Stimulated activated CD4-positive, alpha-beta T cell treated with anti-CD3 and anti-CD28 coated beads, Interleukin-1b, Interleukin-23, amount 100 ng/mL, for 4 hours (primary cell): ENCODE measurements around the gene PLXNA4.
"Not testable (repeated sequence)": the region's sequence is repeated elsewhere in the genome, so short reads cannot be mapped to it uniquely, and the experiment has no call there.

Source experiments
- DNase-seq, 2 donors: peaks; one replicate each; pipeline ENCODE4 v3.0.0-alpha.2; 2020; ENCODE audit warnings: low read depth in 2 of 2

PLXNA4 gene

DNA sequence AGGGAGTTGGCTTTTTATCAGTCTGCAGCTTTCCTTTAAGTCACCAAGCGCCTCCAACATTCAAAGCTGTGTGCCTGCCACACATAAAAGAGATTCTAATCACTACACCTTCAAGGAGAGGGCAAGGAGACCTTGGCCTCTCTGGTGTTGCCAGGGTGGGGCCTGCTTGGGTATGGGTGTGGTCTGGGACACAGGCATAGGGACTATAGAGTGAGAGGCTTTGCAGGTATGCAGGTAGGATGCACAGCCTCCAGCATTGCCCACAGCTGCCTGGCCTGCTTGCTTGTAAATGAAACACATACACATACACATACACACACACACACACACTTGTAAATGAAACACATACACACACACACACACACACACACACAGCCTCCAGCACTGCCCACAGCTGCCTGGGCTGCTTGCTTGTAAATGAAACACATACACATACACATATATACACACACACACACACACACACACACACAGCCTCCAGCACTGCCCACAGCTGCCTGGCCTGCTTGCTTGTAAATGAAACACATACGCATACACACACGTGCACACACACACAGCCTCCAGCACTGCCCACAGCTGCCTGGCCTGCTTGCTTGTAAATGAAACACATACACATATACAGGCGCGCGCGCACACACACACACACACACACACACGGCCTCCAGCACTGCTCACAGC, 397.7 kb downstream of the PLXNA4 start:
- not testable (repeated sequence) for DNase-seq

DNA sequence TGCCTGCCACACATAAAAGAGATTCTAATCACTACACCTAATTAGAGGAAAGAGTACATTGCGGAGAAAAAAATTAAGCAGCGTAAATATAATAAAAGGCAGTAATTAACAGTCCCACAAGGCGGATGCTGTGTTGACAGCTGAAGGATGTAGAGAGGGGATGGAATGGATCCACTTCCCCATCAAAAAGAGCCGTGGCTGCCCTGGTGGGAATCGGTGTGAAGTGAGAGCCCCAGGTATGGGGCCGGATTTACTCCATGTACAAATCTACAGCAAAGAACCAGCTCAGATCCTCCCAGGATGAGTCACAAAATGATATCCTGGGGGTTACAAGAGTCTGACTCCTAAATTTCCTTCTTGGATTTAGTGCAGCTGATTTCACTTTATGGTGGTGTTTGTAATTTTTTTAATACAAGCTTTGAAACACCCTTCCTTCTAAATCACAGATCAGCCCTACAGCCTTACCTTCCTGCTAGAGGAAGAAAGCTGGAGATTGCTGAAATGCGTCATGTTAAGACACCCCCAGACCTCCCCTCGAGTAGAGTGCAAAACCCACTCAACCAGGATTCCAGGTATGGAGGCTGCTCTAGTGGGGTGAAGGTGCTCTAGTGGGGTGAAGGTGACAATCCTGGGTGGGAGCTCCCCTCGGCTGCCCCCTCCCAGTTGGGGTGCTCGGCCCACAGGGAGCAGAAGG, 398.4 kb downstream of the PLXNA4 start:
- no peak for DNase-seq

DNA sequence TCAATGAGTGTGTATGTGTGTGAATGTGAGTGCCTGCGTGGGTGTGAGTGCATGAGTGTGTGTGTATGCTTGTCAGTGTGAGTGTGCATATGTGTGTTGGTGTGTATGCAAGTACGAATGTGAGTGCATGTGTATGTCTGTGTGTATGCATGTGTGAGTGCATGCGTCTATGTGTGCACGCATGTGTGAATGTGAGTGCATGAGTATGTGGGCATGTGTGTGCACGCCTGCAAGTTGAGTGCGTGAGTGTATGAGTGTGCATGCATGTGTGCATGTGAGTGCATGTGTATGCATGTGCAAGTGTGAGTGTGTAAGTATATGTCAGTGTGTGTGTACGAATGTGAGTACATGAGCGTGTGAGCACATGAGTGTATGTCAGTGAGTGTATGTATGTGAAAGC, 399.6 kb downstream of the PLXNA4 start:
- no peak for DNase-seq

DNA sequence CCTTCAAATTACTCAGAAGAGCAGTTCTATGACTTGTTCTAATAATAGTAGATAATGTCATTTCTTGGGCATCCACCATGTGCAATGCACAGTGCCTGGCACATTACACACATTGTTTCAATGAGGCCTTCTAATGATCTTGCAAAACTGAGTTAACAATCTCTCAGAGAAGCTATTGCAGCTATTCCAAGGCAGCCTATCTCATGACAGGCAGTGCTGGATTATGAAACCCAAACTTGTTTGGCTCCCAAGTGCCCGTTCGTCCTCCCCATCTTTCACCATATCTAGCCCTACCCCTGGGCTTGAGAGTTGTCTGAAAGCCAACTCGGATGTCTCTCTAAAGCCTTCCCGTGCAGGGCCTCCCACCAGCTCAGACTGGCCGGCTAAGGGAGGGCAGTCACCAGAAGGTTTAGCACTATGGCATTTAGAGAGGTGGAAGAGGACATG, 405.1 kb downstream of the PLXNA4 start:
- DNase-seq: no peak

DNA sequence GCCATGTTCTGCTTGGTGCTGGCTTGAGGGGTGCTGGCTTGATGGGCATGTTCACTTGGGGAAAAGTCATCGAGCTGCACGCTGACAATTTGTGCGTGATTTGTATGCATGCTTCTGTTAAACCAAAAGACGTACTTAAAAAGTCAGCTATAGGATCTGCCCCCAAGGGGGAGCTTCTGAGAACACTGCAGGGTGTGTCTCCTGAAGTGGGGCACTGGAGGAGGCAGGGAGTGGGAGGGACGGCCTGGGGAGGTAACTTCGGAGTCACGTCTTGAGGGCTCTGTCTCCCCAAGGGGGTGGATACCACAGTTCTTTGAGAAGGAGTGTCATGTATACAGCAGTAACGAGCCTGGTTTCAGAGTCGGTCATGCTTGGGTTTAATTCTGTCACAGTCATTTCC, 406.5 kb downstream of the PLXNA4 start:
- DNase-seq: no peak

DNA sequence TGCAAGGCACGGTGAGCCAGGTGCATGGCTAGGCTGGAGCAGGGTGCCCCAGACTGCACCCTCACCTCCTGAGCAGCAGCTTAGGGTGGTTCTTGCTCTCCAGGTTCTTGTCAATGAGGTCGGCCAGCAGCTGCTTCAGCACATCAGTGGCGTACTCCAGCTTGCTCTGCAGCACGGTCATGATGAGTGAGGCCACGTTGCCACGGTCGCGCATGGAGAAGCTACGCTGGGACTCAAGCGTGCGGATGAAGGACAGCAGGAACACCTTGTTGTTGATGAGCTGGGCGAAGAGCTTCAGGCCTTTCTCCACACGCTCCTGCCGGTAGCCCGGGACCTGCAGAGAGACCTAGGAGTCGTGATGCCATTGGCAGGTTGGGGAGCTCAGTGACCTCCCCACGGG, 408.0 kb downstream of the PLXNA4 start:
- no peak for DNase-seq

DNA sequence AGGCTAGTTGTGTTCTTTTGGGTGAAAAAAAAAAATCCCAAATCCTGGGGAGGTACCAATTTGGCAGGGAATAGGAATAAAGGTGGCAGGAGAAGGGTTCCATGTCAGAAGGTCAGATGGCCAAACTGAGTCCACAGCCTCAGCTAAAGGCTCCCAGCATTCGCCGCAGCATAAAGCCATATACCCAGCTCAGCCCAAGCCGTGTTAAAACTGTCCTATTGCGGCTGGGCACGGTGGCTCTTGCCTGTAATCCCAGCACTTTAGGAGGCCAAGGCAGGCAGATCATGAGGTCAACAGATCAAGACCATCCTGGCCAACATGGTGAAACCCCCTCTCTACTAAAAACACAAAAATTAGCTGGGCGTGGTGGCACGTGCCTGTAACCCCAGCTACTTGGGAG, 410.6 kb downstream of the PLXNA4 start:
- DNase-seq: not testable (repeated sequence)

DNA sequence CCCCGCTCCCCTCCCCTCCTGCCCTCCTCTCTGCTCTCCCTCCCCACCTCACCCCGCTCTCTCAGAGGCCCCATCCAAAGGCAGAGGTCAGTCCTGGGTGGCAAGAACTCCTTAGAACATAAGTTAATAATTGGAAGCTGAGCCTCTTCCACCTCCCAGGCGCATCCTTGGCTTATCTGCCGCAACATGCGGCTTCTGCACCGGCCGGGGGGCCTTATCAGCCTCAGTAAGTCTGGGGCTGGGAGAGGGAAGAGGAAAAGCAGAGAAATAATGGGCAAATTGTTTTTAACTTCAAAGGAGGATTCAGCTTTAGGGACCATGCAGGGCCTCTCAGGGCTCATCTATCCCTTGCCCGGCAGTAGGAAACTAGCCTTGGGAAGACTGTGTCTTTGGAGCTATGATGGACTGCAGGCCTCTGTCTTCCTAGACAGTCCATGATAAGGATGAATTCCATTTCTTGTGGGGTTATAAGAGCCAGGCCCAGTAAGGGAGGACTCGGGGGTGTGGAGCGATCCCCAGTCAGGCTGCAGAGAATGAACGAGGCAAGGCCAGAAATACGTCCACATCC, 411.6 kb downstream of the PLXNA4 start:
- no peak for DNase-seq

DNA sequence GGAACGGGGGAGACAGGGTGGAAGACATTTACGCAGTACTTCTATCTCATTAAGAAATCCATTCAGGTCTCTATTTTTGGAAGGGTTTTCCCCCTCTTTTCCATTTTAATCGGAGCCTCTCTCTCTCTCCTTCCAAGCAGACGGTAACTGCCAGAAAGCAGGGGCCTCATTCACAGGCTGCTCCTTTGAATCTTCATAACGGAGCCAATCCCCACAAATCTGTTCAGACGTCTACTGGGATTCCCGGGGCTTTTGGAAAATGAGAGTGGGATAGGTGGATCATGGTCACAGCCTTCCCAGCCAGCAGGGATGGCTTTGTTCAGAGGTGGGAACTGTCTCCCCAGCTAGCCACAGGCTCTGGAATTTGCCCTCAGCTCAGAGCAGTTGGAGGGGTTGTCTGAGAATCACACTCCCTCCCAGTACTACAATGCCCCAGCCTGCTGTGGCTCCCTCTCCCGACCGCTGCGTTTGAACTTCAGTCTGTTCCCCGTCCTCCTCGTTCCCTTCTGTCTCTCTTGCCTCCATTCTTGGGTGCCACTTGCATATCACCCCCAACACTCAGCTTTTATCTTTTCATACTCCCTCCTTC, 413.6 kb downstream of the PLXNA4 start:
- DNase-seq: no peak

DNA sequence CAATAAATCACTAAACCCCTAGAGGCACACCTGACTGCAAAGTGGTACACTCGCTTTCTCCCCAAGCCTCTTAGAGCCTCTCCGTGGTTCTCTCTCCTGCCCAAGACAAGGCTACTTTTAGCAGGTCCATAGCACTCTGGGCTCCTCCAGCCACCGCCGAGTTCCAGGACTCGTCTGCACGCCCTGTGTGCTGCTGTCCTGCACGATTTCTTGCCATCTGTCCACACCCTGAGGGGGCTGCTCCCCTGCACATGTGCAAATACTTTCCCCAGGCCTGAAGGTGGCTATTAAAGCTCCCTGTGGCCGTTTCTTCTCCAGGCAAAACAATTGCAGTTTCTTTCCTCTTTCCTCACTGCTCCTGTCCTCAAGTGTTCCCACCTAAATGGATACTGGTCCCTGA, 414.3 kb downstream of the PLXNA4 start:
- DNase-seq: no peak

DNA sequence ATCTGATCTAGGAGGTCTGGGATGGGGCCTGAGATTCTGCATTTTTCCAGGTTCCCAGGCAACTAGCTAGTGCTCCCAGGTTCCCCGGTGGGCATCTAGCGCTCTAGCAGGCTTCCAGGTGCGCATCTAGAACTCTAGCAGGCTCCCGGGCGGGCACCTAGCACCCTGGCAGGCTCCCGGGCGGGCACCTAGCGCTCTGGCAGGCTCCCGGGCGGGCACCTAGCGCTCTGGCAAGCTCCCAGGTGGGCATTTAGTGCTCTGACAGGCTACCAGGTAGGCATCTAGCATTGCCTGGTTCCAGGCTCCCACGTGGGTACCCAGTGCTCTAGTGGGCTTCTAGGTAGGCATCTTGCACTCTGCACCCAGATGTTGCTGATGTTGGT, 414.7 kb downstream of the PLXNA4 start:
- DNase-seq: no peak

DNA sequence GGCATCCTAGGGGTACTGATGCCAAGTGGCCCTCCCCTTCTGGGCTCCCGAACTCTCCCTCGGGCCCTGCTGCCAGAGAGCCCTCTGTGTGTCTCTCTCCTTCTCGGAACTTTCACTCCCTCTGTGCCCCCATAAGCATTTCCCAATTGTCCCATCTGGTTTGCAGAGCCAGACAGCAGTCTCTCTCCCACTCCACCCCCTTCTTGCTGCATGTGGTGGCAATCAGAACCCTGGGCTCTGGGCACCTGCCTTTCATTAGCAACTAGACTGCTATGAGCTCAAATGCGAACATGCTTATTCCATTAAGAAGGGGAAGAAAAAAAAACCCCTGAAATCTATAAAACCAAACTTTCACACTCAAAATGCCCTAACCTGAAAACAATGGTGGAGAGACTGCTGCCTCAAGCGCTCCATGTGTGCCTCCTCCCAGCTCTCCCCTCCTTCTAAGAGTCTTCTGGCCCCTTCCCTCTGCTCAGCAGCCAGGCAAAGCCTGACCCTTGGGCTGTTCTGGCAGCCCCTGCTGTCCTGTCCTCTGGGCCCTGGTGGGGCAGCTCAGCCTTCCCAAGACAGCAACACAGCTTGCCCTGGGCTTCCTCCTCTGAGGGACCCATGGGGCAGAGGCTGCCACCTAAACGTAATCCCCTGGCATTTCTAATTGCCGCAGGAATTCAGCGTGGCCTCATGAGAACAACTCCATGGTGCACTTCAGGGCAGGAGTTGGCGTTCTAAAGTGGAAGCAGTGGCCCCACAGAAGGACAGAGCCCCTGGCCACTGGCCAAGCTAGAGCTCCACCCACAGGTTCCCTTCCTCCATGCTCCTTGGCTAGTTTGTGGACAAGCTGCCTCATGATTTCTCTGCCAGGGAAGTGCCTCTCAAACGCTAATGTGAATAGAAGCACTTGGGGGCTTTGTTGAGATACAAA, 415.4 kb downstream of the PLXNA4 start:
- DNase-seq: no peak

DNA sequence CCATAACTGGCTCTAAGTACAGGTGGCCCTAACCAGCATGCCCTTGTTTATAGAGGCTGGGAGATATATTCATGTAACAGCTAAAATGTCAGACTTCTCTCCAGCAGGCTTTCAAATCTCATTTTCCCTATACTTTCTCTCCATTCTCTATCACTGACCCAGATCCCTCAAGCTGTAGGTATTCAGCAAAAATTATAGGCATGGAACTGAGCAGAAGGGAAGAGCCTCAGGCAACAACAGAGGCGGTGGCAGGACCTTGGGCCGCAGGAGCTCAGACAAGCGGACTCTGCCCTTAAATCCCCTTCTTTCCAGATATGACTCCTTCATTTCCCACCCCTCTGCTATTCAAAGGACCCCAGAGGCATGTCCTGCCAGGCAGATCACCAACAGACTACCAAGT, 417.4 kb downstream of the PLXNA4 start:
- no peak for DNase-seq

DNA sequence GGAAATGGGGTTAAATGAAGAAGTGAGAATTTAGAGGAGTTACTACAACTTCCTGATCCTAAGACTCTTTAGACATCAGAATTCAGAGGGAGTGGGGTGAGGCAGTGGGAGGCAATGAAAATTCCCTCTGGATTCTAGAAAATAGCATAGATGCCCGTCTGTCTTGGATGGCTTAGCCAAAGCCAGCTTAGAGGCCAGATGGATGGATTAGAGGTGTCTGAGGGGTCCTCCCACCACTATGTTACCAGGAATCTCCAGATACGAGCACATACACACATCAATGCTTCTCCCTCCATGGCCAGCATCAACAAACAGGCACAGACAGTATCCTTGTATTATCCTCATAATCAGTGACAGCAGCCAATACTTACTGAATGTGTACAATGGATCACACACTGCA, 418.1 kb downstream of the PLXNA4 start:
- DNase-seq: no peak

DNA sequence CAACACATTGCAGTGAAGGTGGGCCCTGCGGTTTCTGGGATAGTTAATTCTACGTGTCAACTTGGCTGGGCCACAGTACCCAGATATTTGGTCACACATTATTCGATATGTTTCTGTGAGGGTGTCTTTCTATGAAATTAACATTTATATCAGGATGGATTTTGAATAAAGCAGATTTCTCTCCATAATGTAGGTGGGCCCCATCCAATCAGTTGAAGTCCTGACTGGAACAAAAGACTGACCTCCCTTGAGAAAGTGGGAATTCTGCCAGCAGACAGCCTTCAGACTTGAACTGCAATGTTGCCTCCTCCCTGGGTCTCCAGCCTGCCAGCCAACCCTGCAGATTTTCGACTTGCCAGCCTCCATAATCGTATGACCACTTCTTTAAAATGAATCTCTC, 420.6 kb downstream of the PLXNA4 start:
- DNase-seq: no peak

DNA sequence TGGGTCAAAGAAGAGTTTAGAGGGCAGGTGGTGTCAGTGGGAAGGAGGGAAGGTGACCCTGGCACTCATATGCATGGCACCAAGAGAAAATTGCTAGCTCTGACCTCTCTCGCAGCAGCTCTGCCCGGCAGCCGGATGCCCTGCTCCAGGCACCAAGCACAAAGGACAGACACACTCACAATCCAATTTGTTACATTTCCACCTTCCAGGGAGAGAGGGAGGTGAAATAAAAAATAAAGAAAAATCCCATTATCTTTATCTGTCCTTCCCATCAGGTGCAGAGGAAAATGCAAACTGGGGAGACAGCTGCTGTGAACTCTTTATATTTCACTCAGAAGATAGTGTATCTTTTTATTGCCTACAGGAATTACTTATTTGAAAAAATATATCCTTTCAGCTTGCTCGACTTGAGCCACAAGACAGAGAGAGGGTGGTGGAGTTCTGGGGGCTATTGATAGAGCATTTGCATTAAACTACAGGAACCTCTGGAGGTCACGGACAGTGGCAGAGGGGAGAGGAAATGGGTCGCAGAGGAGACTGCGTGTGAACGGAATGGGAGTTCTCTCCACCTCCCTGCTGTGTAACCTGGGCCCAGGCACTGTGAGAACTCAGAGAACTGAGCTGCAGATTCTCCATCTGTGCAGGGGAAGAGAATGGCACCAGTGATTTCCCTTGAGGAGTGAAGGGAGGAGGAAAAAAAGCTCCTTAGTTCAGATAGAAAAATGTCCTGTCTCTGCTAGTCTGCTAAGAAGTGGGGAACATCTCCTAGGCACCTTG, 421.4 kb downstream of the PLXNA4 start:
- no peak for DNase-seq

DNA sequence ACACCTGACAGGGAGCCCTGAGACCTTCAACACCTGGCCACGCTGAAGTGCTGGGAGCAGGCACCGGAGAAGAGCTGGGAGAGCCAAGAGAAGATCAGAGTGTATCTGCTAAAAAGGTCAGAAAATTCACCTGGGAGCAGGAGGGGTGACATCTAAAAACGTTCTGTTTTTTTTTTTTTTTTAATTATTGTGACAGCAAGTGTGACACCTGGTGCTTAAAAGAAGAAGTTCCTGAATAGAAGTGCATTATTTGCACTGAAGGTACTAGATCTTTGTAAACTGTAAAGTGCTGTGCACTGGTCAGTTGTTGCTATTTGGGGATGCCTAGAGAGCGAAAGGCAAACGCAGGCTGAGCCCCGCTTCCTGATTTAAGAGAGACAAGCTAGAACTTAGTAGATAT, 422.0 kb downstream of the PLXNA4 start:
- no peak for DNase-seq

DNA sequence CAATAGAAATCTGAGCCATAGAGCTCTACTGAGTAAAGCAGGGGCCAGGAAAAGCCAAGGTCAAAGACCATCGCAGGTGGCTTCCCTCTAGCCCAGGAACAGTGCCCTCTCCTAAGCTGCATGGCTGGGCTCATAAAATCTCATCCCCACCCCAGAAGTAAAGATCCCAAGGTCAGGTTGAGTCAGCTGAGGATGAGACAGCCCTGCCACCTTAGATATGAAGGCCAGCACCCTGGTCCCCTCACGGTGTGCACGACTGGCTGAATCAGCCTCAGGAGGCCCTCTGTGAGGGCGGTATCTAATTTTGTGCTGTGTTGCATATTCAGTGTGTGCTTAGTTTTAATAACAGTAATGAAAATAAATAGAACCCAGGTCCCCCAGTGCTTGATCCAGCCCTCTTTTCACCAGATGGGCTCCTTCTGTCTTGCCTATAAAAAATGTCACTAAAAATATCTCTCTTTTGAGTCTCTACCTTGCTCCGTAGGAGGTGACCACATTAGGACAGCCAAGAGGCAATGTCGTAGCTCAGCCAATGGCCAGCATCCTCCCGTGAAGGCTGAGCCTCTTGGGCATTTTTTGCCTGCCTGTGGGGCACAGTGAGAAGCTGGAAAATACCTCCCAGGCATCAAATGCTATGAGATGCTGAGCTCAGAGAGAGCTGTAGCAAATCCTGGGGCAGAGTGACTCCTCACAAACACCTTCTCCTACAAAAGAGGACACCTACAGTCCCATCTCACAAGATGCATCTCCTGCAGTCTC, 424.0 kb downstream of the PLXNA4 start:
- no peak for DNase-seq

DNA sequence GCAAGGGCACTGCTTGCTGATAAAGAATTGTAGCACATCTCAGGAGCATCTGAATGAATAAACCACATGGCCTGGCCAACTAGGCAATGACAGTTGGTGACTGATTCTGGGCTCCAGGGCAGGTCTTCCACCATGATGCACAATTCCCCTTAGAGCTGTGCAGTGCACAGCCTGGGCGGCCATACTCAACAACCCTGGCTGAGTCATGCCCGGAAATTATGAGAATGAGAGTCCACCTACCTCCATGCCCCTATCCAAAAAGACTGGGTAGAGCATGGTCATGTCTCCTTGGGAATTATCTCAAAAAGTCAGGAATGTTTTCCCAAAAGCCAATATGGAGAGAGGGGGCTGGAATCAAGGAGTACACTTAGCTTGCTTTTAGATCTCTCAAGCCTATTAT, 425.6 kb downstream of the PLXNA4 start:
- DNase-seq: no peak
